LNCaP clone FGC (cell line): Measurements from ENCODE around the gene CASP7.

Experiments used
- DNase-seq: peaks from one replicate; pipeline ENCODE4 v3.0.0-alpha.2; 2011; ENCODE audit warnings: low read depth
- H3K4me3 ChIP-seq: 2 replicates; pipeline ENCODE4 v1.5.1; 2011; ENCODE audit warnings: mild to moderate bottlenecking, low read depth, low read length, control low read depth
- CTCF ChIP-seq: IDR thresholded peaks from 2 replicates; pipeline ENCODE4 v1.5.1; 2012; ENCODE audit warnings: mild to moderate bottlenecking; ENCODE audit not compliant: control insufficient read depth, insufficient read depth; ENCODE audit errors: extremely low read depth

The CASP7 gene

GRCh38 chr10:113666682-113667252 is 12.9 kb upstream of the CASP7 start:
- TF ChIP-seq CTCF, result no peak
- H3K4me3 ChIP-seq, result no peak overlapping the region
- no peak for DNase-seq

GRCh38 chr10:113680190-113681111 is 739 bp downstream of the CASP7 start:
- DNase-seq, result no peak
- no peak for TF ChIP-seq CTCF
- H3K4me3 ChIP-seq, result peak overlapping the region; percentile 93

GRCh38 chr10:113681533-113682470 is 2.1 kb downstream of the CASP7 start:
- no peak for TF ChIP-seq CTCF
- DNase-seq, result no peak
- no peak overlapping the region for H3K4me3 ChIP-seq

GRCh38 chr10:113683300-113683699 is 3.6 kb downstream of the CASP7 start:
- H3K4me3 ChIP-seq, result no peak overlapping the region
- no peak for TF ChIP-seq CTCF
- no peak for DNase-seq

GRCh38 chr10:113686028-113686427 is 6.3 kb downstream of the CASP7 start:
- no peak overlapping the region for H3K4me3 ChIP-seq
- TF ChIP-seq CTCF, result no peak
- DNase-seq, result no peak

GRCh38 chr10:113687037-113687436 is 7.3 kb downstream of the CASP7 start:
- no peak overlapping the region for H3K4me3 ChIP-seq
- DNase-seq, result no peak
- TF ChIP-seq CTCF, result no peak
